GM12878 (cell line): Measurements from ENCODE around the gene MFN1. TPM values are rescaled to one million over a fixed set of nuclear protein-coding genes. Genes with fewer than 3 reads are reported as not detected.

ENCODE experiments used
- BHLHE40 ChIP-seq, 2 experiments: fragments of 450-650 bp in 1 of 2; IDR thresholded peaks; 2 replicates each; pipeline ENCODE4 v1.6.1; 2011 to 2017; ENCODE audit warnings: low read depth in 2 of 2, borderline replicate concordance in 1 of 2, improper control_type of control experiment in 1 of 2, low read length in 1 of 2, mild to moderate bottlenecking in 1 of 2
- CEBPZ ChIP-seq: fragments of 150-350 bp; IDR thresholded peaks from 2 replicates; pipeline ENCODE4 v1.6.1; 2016; ENCODE audit warnings: low read depth, low read length
- E2F4 ChIP-seq: IDR thresholded peaks from 2 replicates; pipeline ENCODE4 v1.6.1; 2012; ENCODE audit warnings: low read depth, low read length, improper control_type of control experiment
- E2F8 ChIP-seq: fragments of 450-650 bp; IDR thresholded peaks from 2 replicates; pipeline ENCODE4 v1.6.1; 2018; ENCODE audit warnings: mild to moderate bottlenecking, low read depth, moderate library complexity; ENCODE audit not compliant: partially characterized antibody
- GABPA ChIP-seq: IDR thresholded peaks from 2 replicates; pipeline ENCODE4 v1.6.1; 2014; ENCODE audit warnings: antibody characterized with exemption, low read depth, mild to moderate bottlenecking, inconsistent platforms
- HDGF ChIP-seq: fragments of 450-650 bp; IDR thresholded peaks from 2 replicates; pipeline ENCODE4 v1.6.1; 2016; ENCODE audit warnings: antibody characterized with exemption
- KAT2A ChIP-seq: conservative IDR thresholded peaks from 2 replicates; pipeline ENCODE4 v1.6.1; 2011; ENCODE audit warnings: low read depth, low read length; ENCODE audit not compliant: control insufficient read depth
- MXI1 ChIP-seq: fragments of 150-350 bp; IDR thresholded peaks from 2 replicates; pipeline ENCODE4 v1.6.1; 2011; ENCODE audit warnings: low read depth, mild to moderate bottlenecking, inconsistent platforms, low read length, improper control_type of control experiment
- PAX5 ChIP-seq: IDR thresholded peaks from 2 replicates; pipeline ENCODE4 v1.6.1; 2011; ENCODE audit warnings: low read depth, low read length, borderline replicate concordance
- RBBP5 ChIP-seq: fragments of 200-600 bp; sonication (generic); conservative IDR thresholded peaks from 2 replicates; pipeline ENCODE4 v1.6.1; 2016
- RUNX3 ChIP-seq: IDR thresholded peaks from 2 replicates; pipeline ENCODE4 v1.6.1; 2012; ENCODE audit warnings: low read length, inconsistent platforms
- SRF ChIP-seq, 2 experiments: IDR thresholded peaks; 2 replicates each; pipeline ENCODE4 v1.6.1; 2011; ENCODE audit warnings: low read depth in 2 of 2, low read length in 2 of 2, mild to moderate bottlenecking in 1 of 2, moderate library complexity in 1 of 2
- STAT3 ChIP-seq: IDR thresholded peaks from 2 replicates; pipeline ENCODE4 v1.6.1; 2011; ENCODE audit warnings: low read depth, low read length, improper control_type of control experiment
- SUPT20H ChIP-seq: IDR thresholded peaks from 2 replicates; pipeline ENCODE4 v1.6.1; 2011; ENCODE audit warnings: low read depth, mild to moderate bottlenecking, low read length, moderate library complexity, borderline replicate concordance; ENCODE audit not compliant: control insufficient read depth
- SUZ12 ChIP-seq: fragments of 200-600 bp; sonication (generic); IDR thresholded peaks from one replicate; pipeline ENCODE4 v1.6.1; 2018; ENCODE audit warnings: antibody characterized with exemption, mild to moderate bottlenecking; ENCODE audit not compliant: unreplicated experiment
- TAF1 ChIP-seq: IDR thresholded peaks from 2 replicates; pipeline ENCODE4 v1.6.1; 2011; ENCODE audit warnings: mild to moderate bottlenecking, low read depth, low read length, borderline replicate concordance
- TARDBP ChIP-seq: IDR thresholded peaks from 2 replicates; pipeline ENCODE4 v1.6.1; 2016; ENCODE audit warnings: borderline replicate concordance
- USF1 ChIP-seq: IDR thresholded peaks from 2 replicates; pipeline ENCODE4 v1.6.1; 2011; ENCODE audit warnings: borderline replicate concordance, low read depth, mild to moderate bottlenecking, moderate library complexity, mixed read lengths, low read length; ENCODE audit not compliant: insufficient read depth; ENCODE audit errors: extremely low read length
- ZSCAN29 ChIP-seq: fragments of 450-650 bp; IDR thresholded peaks from 2 replicates; pipeline ENCODE4 v1.6.1; 2017; ENCODE audit warnings: mild to moderate bottlenecking, moderate library complexity
- polyA plus RNA-seq, 11 experiments: library from polyadenylated mRNA; depleted of rRNA in 4 of 11; unstranded in 6 of 11; stranded (reverse) in 5 of 11; fragments of >200 nt; fragmentation: Nextera tagmentation in 4 of 11; fragmentation: Illumina TruSeq in 1 of 11; extraction: Ambion mirVana in 4 of 11; extraction: Trizol in 1 of 11; gene quantifications; 1 replicate in 1 of 11; 2 replicates in 10 of 11; pipeline versions ENCODE4 v1.2.1 to v1.2.3, GENCODE V29; 2011 to 2016; ENCODE audit warnings: inconsistent platforms in 2 of 11, missing spikeins in 2 of 11, low read depth in 1 of 11
- total RNA-seq, 4 experiments: library from RNA; depleted of rRNA in 3 of 4; stranded (reverse); fragments of >200 nt in 3 of 4; fragmentation: Illumina TruSeq in 1 of 4; extraction: Trizol in 1 of 4; gene quantifications; 2 replicates each; pipeline versions ENCODE4 v1.2.1 to v1.2.3, GENCODE V29; 2013 to 2021

The MFN1 gene
- total and polyA plus RNA-seq, 10 of the 15 experiments (the other 5 are each of a cell fraction or from before 2014, with no cell fraction given), result 14.4 to 120 (median 39.8) TPM

GRCh38 chr3:179322286-179323196 lies 25.0 kb upstream of the MFN1 start, which contains the start of gene ZNF639 (continued):
- TF ChIP-seq E2F4, result no peak
- no peak for TF ChIP-seq GABPA
- 0 out of 2 replicates have a peak, but pooled peaks have one; percentile 27 for TF ChIP-seq PAX5
- no peak for TF ChIP-seq CEBPZ
- TF ChIP-seq SUPT20H, result no peak
- 0 out of 2 replicates have a peak, but pooled peaks have one; percentile 8 for TF ChIP-seq MXI1
- TF ChIP-seq E2F8, result no peak
- TF ChIP-seq HDGF, result peak; percentile 36; the same call in 1 of the 2 replicates
- no peak for TF ChIP-seq USF1
- TF ChIP-seq SRF (IDR thresholded peaks at IDR 0.05; ENCODE audit: low read depth in 2 of 2, low read length in 2 of 2), result no peak
- TF ChIP-seq ZSCAN29, result peak; percentile 77; the same call in 1 of the 2 replicates
- no peak for TF ChIP-seq SUZ12
- peak; percentile 57; the same call in 1 of the 2 replicates for TF ChIP-seq TAF1
- peak; percentile 69 for TF ChIP-seq RUNX3
- TF ChIP-seq KAT2A, result no peak
- no peak for TF ChIP-seq RBBP5
- no peak for TF ChIP-seq STAT3
- peak; percentile 79; the same call in 1 of the 2 replicates for TF ChIP-seq TARDBP
- TF ChIP-seq BHLHE40 (IDR thresholded peaks at IDR 0.05; ENCODE audit: borderline replicate concordance in 1 of 2, low read depth in 2 of 2, low read length in 1 of 2), result peak; percentile 84 to 90
